ENCODE measurements around the gene AQP10. TPM values are rescaled to one million over a fixed set of nuclear protein-coding genes. Genes with fewer than 3 reads are reported as not detected.

The AQP10 gene
- total and polyA plus RNA-seq, 9 of the 15 experiments (the other 6 are each of a cell fraction or from before 2014, with no cell fraction given), result 0.37 to 9.7 (median 1.9) TPM

- no peak for TF ChIP-seq GABPB2 (CRISPR knock-in tag; conservative IDR thresholded peaks at IDR 0.05)
- no peak for TF ChIP-seq SREBF1 (IDR thresholded peaks at IDR 0.05; ENCODE audit: borderline replicate concordance, low read depth, low read length)
- peak; percentile 43; the same call in 1 of the 2 replicates for TF ChIP-seq RB1 (IDR thresholded peaks at IDR 0.05; ENCODE audit: low read depth)
- peak; percentile 53 for TF ChIP-seq ARID1B (IDR thresholded peaks at IDR 0.05)
- peak; percentile 15 for TF ChIP-seq SAP30 (IDR thresholded peaks at IDR 0.05; ENCODE audit: borderline replicate concordance, insufficient read depth, low read depth, low read length, poor library complexity, severe bottlenecking)
- TF ChIP-seq HSF4 (CRISPR knock-in tag; IDR thresholded peaks at IDR 0.05; ENCODE audit: borderline replicate concordance), result no peak
- TF ChIP-seq ZNF24 (IDR thresholded peaks at IDR 0.05), result peak; percentile 5; the same call in 1 of the 2 replicates
- TF ChIP-seq ZBTB9 (CRISPR knock-in tag; IDR thresholded peaks at IDR 0.05), result peak; percentile 38; the same call in 1 of the 2 replicates
- TF ChIP-seq MLLT1 (IDR thresholded peaks at IDR 0.05), result no peak
- 0 out of 2 replicates have a peak, but pooled peaks have one; percentile 46 for TF ChIP-seq ZNF133 (CRISPR knock-in tag; IDR thresholded peaks at IDR 0.05)
- no peak for TF ChIP-seq TEAD2 (tag; IDR thresholded peaks at IDR 0.05)
- no peak for TF ChIP-seq E2F6 (IDR thresholded peaks at IDR 0.05; ENCODE audit: borderline replicate concordance in 1 of 2, extremely low read depth in 1 of 2, insufficient read depth in 1 of 2, insufficient read length in 1 of 2, low read depth in 1 of 2, low read length in 1 of 2, poor library complexity in 1 of 2, severe bottlenecking in 1 of 2)
- TF ChIP-seq POLR2B (IDR thresholded peaks at IDR 0.05; ENCODE audit: low read depth, partially characterized antibody), result peak; percentile 86
- TF ChIP-seq STAT6 (CRISPR knock-in tag; IDR thresholded peaks at IDR 0.05), result 0 out of 2 replicates have a peak, but pooled peaks have one; percentile 29
- no peak for TF ChIP-seq SMARCA5 (IDR thresholded peaks at IDR 0.05)
- no peak for TF ChIP-seq ZNF561 (CRISPR knock-in tag; conservative IDR thresholded peaks at IDR 0.05)
- peak; percentile 57; the same call in 1 of the 2 replicates for TF ChIP-seq E2F4 (CRISPR knock-in tag; IDR thresholded peaks at IDR 0.05; ENCODE audit: low read depth)
- TF ChIP-seq ETV1 (tag; conservative IDR thresholded peaks at IDR 0.05; ENCODE audit: low read depth), result peak; percentile 48; the same call in 1 of the 2 replicates
- TF ChIP-seq ILK (tag; IDR thresholded peaks at IDR 0.05; ENCODE audit: borderline replicate concordance, low read depth), result no peak
Measured at GRCh38 chr1:154272217-154272998, 48.5 kb upstream of the AQP10 start, which contains the start of gene HAX1 (continued).
